H9 (cell line): ENCODE results near the gene TTLL12. TPM values are rescaled to one million over a fixed set of nuclear protein-coding genes. Genes with fewer than 3 reads are reported as not detected.

Source experiments
- DNase-seq: peaks from one replicate; pipeline ENCODE4 v3.0.0-alpha.2; 2017
- H2AFZ ChIP-seq: one replicate; pipeline ENCODE4 v1.6.1; 2013; ENCODE audit warnings: mild to moderate bottlenecking, low read length, control low read depth, moderate library complexity
- H2AK5ac ChIP-seq: 2 replicates; pipeline ENCODE4 v1.6.1; 2013; ENCODE audit warnings: low read length, control low read depth, mixed read lengths; ENCODE audit not compliant: insufficient read length
- H2BK120ac ChIP-seq: one replicate; pipeline ENCODE4 v1.6.1; 2013; ENCODE audit warnings: low read depth, mild to moderate bottlenecking, low read length, control low read depth, inconsistent platforms; ENCODE audit not compliant: poor library complexity, severe bottlenecking
- H2BK12ac ChIP-seq: 2 replicates; pipeline ENCODE4 v1.6.1; 2013; ENCODE audit warnings: low read length, control low read depth, mixed read lengths, low read depth; ENCODE audit not compliant: insufficient read length
- H2BK15ac ChIP-seq: 2 replicates; pipeline ENCODE4 v1.6.1; 2013; ENCODE audit warnings: low read depth, low read length, control low read depth
- H2BK20ac ChIP-seq: one replicate; pipeline ENCODE4 v1.6.1; 2013; ENCODE audit warnings: low read depth, mild to moderate bottlenecking, low read length, control low read depth, inconsistent platforms; ENCODE audit not compliant: poor library complexity, severe bottlenecking
- H2BK5ac ChIP-seq: 2 replicates; pipeline ENCODE4 v1.6.1; 2013; ENCODE audit warnings: low read length, control low read depth, mixed read lengths; ENCODE audit not compliant: insufficient read length
- H3K14ac ChIP-seq: 2 replicates; pipeline ENCODE4 v1.6.1; 2013; ENCODE audit warnings: low read length, control low read depth; ENCODE audit not compliant: insufficient read depth
- H3K18ac ChIP-seq: 2 replicates; pipeline ENCODE4 v1.6.1; 2013; ENCODE audit warnings: low read depth, mild to moderate bottlenecking, mixed read lengths, low read length, control low read depth; ENCODE audit not compliant: insufficient read length
- H3K23ac ChIP-seq: 2 replicates; pipeline ENCODE4 v1.6.1; 2013; ENCODE audit warnings: low read length, control low read depth, mixed read lengths, low read depth; ENCODE audit not compliant: insufficient read length
- H3K23me2 ChIP-seq: 2 replicates; pipeline ENCODE4 v1.6.1; 2013; ENCODE audit warnings: low read depth, mild to moderate bottlenecking, mixed read lengths, low read length, control low read depth; ENCODE audit not compliant: insufficient read length, poor library complexity, severe bottlenecking
- H3K27ac ChIP-seq: 2 replicates; pipeline ENCODE4 v1.5.1; 2013; ENCODE audit warnings: low read length, control low read depth, mixed read lengths, low read depth; ENCODE audit not compliant: insufficient read length
- H3K27me3 ChIP-seq: 2 replicates; pipeline ENCODE4 v1.6.1; 2013; ENCODE audit warnings: low read length, control low read depth, inconsistent platforms; ENCODE audit not compliant: insufficient read depth
- H3K4ac ChIP-seq: 2 replicates; pipeline ENCODE4 v1.6.1; 2013; ENCODE audit warnings: low read depth, mild to moderate bottlenecking, control low read depth, inconsistent platforms, low read length, moderate library complexity
- H3K4me1 ChIP-seq: 2 replicates; pipeline ENCODE4 v1.6.1; 2013; ENCODE audit warnings: low read length, control low read depth, inconsistent platforms; ENCODE audit not compliant: insufficient read depth
- H3K4me2 ChIP-seq: 2 replicates; pipeline ENCODE4 v1.6.1; 2013; ENCODE audit warnings: low read length, control low read depth, mixed read lengths; ENCODE audit not compliant: insufficient read length, insufficient read depth
- H3K56ac ChIP-seq: 2 replicates; pipeline ENCODE4 v1.6.1; 2013; ENCODE audit warnings: low read depth, mild to moderate bottlenecking, mixed read lengths, low read length, control low read depth; ENCODE audit not compliant: insufficient read length
- H3K79me1 ChIP-seq: 2 replicates; pipeline ENCODE4 v1.6.1; 2013; ENCODE audit warnings: low read depth, mild to moderate bottlenecking, moderate library complexity, low read length, control low read depth, inconsistent platforms; ENCODE audit not compliant: insufficient read depth, poor library complexity, severe bottlenecking
- H3K79me2 ChIP-seq: 2 replicates; pipeline ENCODE4 v1.6.1; 2013; ENCODE audit warnings: low read length, control low read depth, inconsistent platforms; ENCODE audit not compliant: insufficient read depth
- H3K9ac ChIP-seq: 2 replicates; pipeline ENCODE4 v1.6.1; 2013; ENCODE audit warnings: low read length, control low read depth, mixed read lengths; ENCODE audit not compliant: insufficient read length; ENCODE audit errors: extremely low read depth
- H3K9me3 ChIP-seq: one replicate; pipeline ENCODE4 v1.6.1; 2013; ENCODE audit warnings: low read depth, low read length, inconsistent platforms; ENCODE audit not compliant: control insufficient read depth
- H3T11ph ChIP-seq: one replicate; pipeline ENCODE4 v1.6.1; 2013; ENCODE audit warnings: mild to moderate bottlenecking, low read length, control low read depth, inconsistent platforms
- H4K20me1 ChIP-seq: one replicate; pipeline ENCODE4 v1.6.1; 2013; ENCODE audit not compliant: control insufficient read depth, insufficient read length, insufficient read depth
- H4K5ac ChIP-seq: 2 replicates; pipeline ENCODE4 v1.6.1; 2013; ENCODE audit warnings: low read depth, mild to moderate bottlenecking, mixed read lengths, low read length, control low read depth; ENCODE audit not compliant: insufficient read length
- H4K8ac ChIP-seq: replicated peaks from 2 replicates; pipeline ENCODE4 v1.6.1; 2013; ENCODE audit warnings: low read length, control low read depth, mixed read lengths, low read depth; ENCODE audit not compliant: insufficient read length
- H4K91ac ChIP-seq: 2 replicates; pipeline ENCODE4 v1.6.1; 2013; ENCODE audit warnings: low read depth, mild to moderate bottlenecking, moderate library complexity, mixed read lengths, low read length, control low read depth; ENCODE audit not compliant: insufficient read length
- H3K27ac Mint-ChIP-seq, 3 experiments: 2 replicates in 2 of 3; 3 replicates in 1 of 3; pipeline ENCODE4 v1.8.0; 2020 to 2021; ENCODE audit warnings: mixed read lengths in 3 of 3, mild to moderate bottlenecking in 1 of 3, moderate library complexity in 1 of 3
- H3K27me3 Mint-ChIP-seq: 2 replicates; pipeline ENCODE4 v1.8.0; 2021; ENCODE audit warnings: low read depth, mild to moderate bottlenecking, moderate library complexity, mixed read lengths
- H3K36me3 Mint-ChIP-seq, 3 experiments: 2 replicates in 2 of 3; 3 replicates in 1 of 3; pipeline ENCODE4 v1.8.0; 2020 to 2021; ENCODE audit warnings: low read depth in 3 of 3, mixed read lengths in 3 of 3; ENCODE audit not compliant: insufficient read depth in 1 of 3
- H3K4me1 Mint-ChIP-seq, 2 experiments: 2 replicates each; pipeline ENCODE4 v1.8.0; 2020; ENCODE audit warnings: mixed read lengths in 2 of 2
- H3K4me3 Mint-ChIP-seq, 2 experiments: 2 replicates in 1 of 2; 3 replicates in 1 of 2; pipeline ENCODE4 v1.8.0; 2020 to 2021; ENCODE audit warnings: mild to moderate bottlenecking in 2 of 2, mixed read lengths in 2 of 2, moderate library complexity in 1 of 2
- H3K9me3 Mint-ChIP-seq, 2 experiments: 2 replicates in 1 of 2; 3 replicates in 1 of 2; pipeline ENCODE4 v1.8.0; 2020; ENCODE audit warnings: mild to moderate bottlenecking in 2 of 2, mixed read lengths in 2 of 2, moderate library complexity in 1 of 2
- CTCF ChIP-seq: fragments of 200-600 bp; sonication (generic); conservative IDR thresholded peaks from 3 replicates; pipeline ENCODE4 v1.8.0; 2021; ENCODE audit warnings: antibody characterized with exemption, mild to moderate bottlenecking
- WGBS: extraction: QIAGEN DNeasy Blood & Tissue Kit; methylation state at CpG from one replicate; pipeline ENCODE4 v1.1.7; 2013; ENCODE audit warnings: missing lambda C conversion rate, low lambda C conversion rate, mixed read lengths; ENCODE audit not compliant: insufficient read length; ENCODE audit errors: extremely low coverage; 5-methylcytosine and 5-hydroxymethylcytosine counted together
- total RNA-seq: library from RNA; stranded (reverse); gene quantifications from 2 replicates; pipeline ENCODE4 v1.2.1, GENCODE V29; 2021

The TTLL12 gene
- total RNA-seq, 1 experiment from 2014 or later: 89.6 TPM

- no peaks in the 10 kb centered on the region for H3K79me1 ChIP-seq
- no peak overlapping the region for H4K91ac ChIP-seq
- no peak overlapping the region for H2AK5ac ChIP-seq
- no peak overlapping the region for H2BK120ac ChIP-seq
- H3K56ac ChIP-seq: no peak overlapping the region
- no peak for DNase-seq
- no peak overlapping the region for H3T11ph ChIP-seq
- no peaks in the 10 kb centered on the region; the same call in 1 of the 2 replicates for H3K4me1 ChIP-seq
- H2AFZ ChIP-seq: no peak overlapping the region
- no peak overlapping the region for H3K18ac ChIP-seq
- H3K9me3 ChIP-seq: no peaks in the 10 kb centered on the region
- H2BK12ac ChIP-seq: no peak overlapping the region
- no peak for TF ChIP-seq CTCF
- no CpG with 5 or more reads among the region's 8 CpGs for WGBS
- H2BK15ac ChIP-seq: no peak overlapping the region
- H4K5ac ChIP-seq: no peak overlapping the region
- H3K4me2 ChIP-seq: no peak overlapping the region
- no peaks in the 10 kb centered on the region; a peak in 1 of 5 replicates for H3K9me3 Mint-ChIP-seq
- no peaks in the 10 kb centered on the region; the same call in 1 of the 2 replicates for H3K27me3 ChIP-seq
- H3K23me2 ChIP-seq: no peaks in the 10 kb centered on the region
- H4K20me1 ChIP-seq: no peaks in the 10 kb centered on the region
- no peak overlapping the region for H3K27ac ChIP-seq
- H3K4me3 Mint-ChIP-seq: no peak overlapping the region
- H2BK5ac ChIP-seq: no peak overlapping the region
- no peaks in the 10 kb centered on the region for H3K79me2 ChIP-seq
- H3K27me3 Mint-ChIP-seq: peaks cover 30% of the 10 kb centered on the region
- no peak overlapping the region for H3K23ac ChIP-seq
- H2BK20ac ChIP-seq: no peak overlapping the region
- H3K27ac Mint-ChIP-seq: no peak overlapping the region
- H4K8ac ChIP-seq: no peak overlapping the region
- H3K4ac ChIP-seq: no peak overlapping the region
- no peak overlapping the region for H3K14ac ChIP-seq
- no peak overlapping the region for H3K9ac ChIP-seq
- no peaks in the 10 kb centered on the region for H3K36me3 Mint-ChIP-seq
- H3K4me1 Mint-ChIP-seq: peaks cover 21 to 27% of the 10 kb centered on the region in 2 experiments
Measured at GRCh38 chr22:43225609-43226008, 38.7 kb upstream of the TTLL12 start.
